Amygdala (tissue), 56 donors: ENCODE measurements around the gene ZCWPW2.

ENCODE experiments used
- DNase-seq, 56 donors: peaks; one replicate each; lab custom pipeline; 2025; lab: John Stamatoyannopoulos, UW

Gene ZCWPW2, protein sequence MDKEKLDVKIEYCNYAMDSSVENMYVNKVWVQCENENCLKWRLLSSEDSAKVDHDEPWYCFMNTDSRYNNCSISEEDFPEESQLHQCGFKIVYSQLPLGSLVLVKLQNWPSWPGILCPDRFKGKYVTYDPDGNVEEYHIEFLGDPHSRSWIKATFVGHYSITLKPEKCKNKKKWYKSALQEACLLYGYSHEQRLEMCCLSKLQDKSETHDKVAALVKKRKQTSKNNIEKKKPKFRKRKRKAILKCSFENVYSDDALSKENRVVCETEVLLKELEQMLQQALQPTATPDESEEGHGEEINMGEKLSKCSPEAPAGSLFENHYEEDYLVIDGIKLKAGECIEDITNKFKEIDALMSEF

DNA sequence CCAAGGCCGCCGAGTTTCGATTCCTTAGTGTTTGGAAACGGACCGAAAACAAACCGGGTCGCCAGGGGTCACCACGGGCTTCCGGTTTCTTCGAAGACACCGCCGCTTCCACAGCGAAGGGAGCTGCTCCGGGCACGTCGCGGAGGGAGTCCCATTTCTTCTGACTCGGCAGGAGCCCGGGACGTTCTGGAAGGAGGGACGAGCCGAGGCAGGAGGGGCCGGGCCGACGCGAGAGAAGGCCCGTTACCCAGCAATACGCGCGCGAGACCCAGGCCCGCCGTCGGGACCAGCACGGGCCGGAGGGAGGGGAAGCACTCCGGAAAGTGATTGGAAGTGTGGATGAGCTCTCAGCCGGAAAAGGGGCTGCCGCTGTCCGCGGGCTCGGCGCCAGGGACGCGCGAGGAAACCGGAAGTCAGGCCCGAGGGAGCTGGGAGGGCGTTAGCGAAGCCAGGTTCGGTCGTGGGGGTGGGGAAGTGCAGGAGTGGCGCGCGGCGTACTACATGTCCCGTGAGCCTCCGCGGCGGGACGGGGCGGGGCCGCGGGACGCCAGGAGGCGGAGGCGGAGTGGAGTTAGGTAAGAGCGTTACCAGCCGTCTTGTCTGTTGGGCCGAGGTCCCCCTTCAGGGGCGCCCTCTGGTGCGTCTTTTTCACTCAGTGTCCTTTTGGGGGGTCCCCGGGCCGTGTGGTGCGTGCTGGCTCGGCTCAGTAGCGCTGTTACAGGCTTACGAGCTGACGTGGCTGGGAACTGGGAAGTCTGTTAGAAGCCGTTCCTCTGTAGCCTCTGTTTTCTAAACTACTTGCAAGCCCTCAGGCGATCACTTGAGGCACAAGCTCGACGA is at the start of gene ZCWPW2, which contains the start of gene AZI2:
Gene ZCWPW2 (plus strand): TSS at position 93 of the 840 bp plus-strand sequence. CDS start 64,348 bp downstream, outside the sequence.
Gene AZI2 (minus strand): TSS at position 196 of the 840 bp plus-strand sequence. CDS start 8,207 bp downstream, outside the sequence.
- peak; percentile 54 to 93 (median 86) for DNase-seq

- DNase-seq: no peak
These were observed 48.8 kb upstream of the ZCWPW2 start for GRCh38 chr3:28299705-28300104.

DNA sequence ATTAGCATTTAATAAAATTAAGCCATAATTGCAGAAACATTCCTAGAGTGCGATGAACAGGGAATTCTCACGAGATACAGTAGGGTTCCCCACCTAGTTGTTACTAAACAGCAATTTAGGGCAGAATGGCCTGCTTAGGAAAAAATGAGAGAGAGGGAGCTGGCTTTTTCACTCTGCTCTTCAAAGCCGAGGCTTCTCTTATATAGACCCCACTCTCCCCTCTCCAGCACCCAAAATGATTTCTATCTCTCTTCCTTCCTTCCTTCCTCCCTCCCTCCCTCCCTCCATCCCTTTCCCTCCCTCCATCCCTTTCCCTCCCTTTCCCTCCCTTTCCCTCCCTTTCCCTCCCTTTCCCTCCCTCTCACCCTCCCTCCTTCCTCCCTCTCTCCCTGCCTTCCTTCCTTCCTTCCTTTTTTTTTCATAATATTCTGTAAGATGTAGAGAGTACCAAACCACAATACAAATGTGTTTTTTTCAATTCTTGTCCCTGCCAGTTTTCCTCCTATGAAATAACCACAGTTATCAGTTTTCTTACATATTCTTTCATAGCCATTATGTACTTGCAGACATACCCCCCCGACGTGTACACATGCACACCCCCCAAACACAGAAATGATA is 48.1 kb upstream of the ZCWPW2 start:
- DNase-seq: no peak

DNA sequence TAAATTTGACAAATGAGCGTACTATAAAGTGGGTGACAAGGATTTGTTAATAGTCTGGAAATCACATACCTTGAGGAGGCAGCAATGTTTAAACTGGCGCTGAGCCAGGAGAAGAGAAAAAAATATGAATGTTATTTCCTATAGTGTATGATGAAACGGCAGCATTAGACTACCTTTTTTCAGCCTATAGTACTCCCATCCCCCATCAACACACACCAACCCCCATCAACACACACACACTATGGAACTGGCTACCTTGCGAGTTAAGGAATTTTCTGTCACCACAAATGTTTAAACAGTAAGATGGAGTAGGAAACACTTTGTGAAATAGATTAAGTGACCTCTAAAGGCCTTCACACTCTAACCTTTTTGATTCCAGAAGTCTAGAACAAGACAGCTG is 46.8 kb upstream of the ZCWPW2 start:
- DNase-seq: no peak

- DNase-seq: no peak
These were observed 40.3 kb upstream of the ZCWPW2 start for GRCh38 chr3:28308196-28308595.

GRCh38 chr3:28315711-28316110 is 32.8 kb upstream of the ZCWPW2 start:
- no peak for DNase-seq

DNA sequence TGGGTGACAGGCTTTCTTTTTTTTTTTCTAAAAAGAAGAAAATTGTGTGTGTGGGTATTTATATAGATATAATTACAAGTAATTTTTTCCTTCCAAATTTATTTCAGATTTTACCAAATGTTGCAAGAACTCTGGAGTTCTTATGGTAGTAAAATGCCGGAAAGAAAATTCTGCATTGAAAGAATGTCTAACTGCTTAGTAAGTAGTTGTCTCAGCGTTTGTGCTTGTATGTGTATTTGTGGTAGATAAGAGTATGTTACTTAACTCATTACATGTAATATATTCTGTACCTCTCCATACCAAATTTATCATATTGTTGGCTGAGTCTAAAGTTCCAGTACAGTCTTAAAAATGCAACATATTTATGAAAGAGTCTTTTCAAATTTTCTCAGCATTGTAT is 32.3 kb upstream of the ZCWPW2 start:
- DNase-seq: no peak

- no peak for DNase-seq
These were observed 31.0 kb upstream of the ZCWPW2 start for GRCh38 chr3:28317438-28318022.

GRCh38 chr3:28320981-28321380 is 27.5 kb upstream of the ZCWPW2 start:
- no peak for DNase-seq

GRCh38 chr3:28322464-28322863 is 26.1 kb upstream of the ZCWPW2 start:
- no peak for DNase-seq

GRCh38 chr3:28326458-28326926 is 22.0 kb upstream of the ZCWPW2 start:
- DNase-seq: no peak

DNA sequence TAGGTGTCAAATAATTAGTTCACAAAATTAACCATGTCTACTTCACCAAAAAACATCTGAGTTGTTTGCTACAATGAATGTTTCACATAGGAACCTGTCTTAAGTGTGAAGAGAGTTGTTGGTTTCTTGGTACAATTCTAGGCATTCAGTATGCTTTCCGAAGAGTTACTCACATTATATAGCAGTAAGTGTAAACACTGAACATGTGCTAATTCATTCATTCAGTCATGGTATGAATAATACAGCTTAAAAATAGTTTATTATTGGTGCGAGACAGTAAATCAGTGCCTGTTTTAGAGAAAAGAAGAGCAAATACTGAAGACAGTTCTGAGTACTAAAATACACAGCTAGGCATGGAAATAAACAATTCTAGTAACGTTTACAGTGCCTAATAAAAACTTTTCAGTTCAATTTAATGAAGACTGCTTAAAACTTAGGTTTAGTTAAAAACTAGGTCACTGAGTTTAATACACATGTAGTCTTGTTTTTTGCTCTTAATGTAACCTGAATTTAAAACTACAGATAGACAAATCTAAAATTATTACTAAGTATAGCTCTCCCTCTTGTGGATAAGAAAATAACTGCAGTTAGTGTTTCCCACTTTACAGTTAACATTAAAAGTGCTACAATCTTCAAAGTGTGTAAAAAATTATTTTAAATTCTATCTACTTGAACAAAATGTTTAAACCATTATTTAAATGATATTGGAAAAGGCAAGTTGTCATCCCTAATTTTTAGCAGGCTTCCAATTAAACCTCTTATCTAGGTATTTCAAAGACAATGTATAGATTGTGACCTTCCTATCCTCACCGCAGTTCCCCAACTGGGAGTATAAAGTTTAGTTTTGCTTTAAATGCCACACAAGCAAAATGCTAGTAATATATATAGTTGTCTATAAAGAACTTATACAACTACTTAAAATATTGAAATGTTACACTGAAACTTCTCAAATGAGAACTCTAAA is 20.1 kb upstream of the ZCWPW2 start:
- DNase-seq: peak in 1 of 56 donors; percentile 29

- no peak for DNase-seq
These were observed 14.0 kb upstream of the ZCWPW2 start for GRCh38 chr3:28334552-28334951.

- DNase-seq: no peak
These were observed 13.3 kb upstream of the ZCWPW2 start for GRCh38 chr3:28335246-28335645.

GRCh38 chr3:28337230-28337629 is 11.3 kb upstream of the ZCWPW2 start:
- DNase-seq: no peak

DNA sequence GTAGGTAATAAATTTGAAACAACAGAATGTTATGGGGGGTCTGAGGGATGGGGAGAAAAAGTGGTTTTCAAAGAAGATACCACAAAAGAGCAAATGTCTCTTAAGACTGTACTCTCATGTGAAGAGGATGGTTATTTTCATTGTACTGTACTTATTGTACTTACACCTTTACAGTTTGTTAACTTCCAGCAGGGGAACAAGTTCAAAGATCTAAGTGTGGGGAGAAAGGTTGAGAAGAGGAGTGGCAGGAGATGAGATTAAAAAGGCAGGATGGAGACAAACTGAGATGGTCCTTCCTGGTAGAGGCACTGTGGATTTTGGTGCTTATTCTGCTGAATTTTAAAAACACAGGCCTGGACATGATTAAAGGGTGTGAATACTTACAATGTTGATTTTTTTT is 5.4 kb upstream of the ZCWPW2 start:
- no peak for DNase-seq

- DNase-seq: no peak
These were observed 2.8 kb upstream of the ZCWPW2 start for GRCh38 chr3:28345690-28346089.

- peak in 4 of 56 donors; percentile 8 to 34 (median 20) for DNase-seq
These were observed 902 bp upstream of the ZCWPW2 start for GRCh38 chr3:28347374-28348264.
